Fibroblast of villous mesenchyme (primary cell): Measurements from ENCODE around the gene CGN. TPM values are rescaled to one million over a fixed set of nuclear protein-coding genes. Genes with fewer than 3 reads are reported as not detected.
A peak's percentile ranks its signal among the peaks of the same experiment; 100 is the strongest.

Experiments used
- DNase-seq: peaks from one replicate; pipeline ENCODE4 v3.0.0-alpha.2; 2010; ENCODE audit warnings: low read depth
- H3K4me3 ChIP-seq: 2 replicates; pipeline ENCODE4 v1.5.1; 2011; ENCODE audit warnings: low read depth, mild to moderate bottlenecking, low read length
- total RNA-seq: library from RNA; depleted of rRNA; stranded (reverse); fragments of >200 nt; gene quantifications from 2 replicates; pipeline ENCODE4 v1.2.3, GENCODE V29; 2012
- TF ChIP-seq, protein P1 (sequence below): IDR thresholded peaks from 2 replicates; pipeline ENCODE4 v1.5.1; 2012; ENCODE audit warnings: low read depth, mild to moderate bottlenecking, low read length; ENCODE audit not compliant: insufficient read depth

CGN gene, protein sequence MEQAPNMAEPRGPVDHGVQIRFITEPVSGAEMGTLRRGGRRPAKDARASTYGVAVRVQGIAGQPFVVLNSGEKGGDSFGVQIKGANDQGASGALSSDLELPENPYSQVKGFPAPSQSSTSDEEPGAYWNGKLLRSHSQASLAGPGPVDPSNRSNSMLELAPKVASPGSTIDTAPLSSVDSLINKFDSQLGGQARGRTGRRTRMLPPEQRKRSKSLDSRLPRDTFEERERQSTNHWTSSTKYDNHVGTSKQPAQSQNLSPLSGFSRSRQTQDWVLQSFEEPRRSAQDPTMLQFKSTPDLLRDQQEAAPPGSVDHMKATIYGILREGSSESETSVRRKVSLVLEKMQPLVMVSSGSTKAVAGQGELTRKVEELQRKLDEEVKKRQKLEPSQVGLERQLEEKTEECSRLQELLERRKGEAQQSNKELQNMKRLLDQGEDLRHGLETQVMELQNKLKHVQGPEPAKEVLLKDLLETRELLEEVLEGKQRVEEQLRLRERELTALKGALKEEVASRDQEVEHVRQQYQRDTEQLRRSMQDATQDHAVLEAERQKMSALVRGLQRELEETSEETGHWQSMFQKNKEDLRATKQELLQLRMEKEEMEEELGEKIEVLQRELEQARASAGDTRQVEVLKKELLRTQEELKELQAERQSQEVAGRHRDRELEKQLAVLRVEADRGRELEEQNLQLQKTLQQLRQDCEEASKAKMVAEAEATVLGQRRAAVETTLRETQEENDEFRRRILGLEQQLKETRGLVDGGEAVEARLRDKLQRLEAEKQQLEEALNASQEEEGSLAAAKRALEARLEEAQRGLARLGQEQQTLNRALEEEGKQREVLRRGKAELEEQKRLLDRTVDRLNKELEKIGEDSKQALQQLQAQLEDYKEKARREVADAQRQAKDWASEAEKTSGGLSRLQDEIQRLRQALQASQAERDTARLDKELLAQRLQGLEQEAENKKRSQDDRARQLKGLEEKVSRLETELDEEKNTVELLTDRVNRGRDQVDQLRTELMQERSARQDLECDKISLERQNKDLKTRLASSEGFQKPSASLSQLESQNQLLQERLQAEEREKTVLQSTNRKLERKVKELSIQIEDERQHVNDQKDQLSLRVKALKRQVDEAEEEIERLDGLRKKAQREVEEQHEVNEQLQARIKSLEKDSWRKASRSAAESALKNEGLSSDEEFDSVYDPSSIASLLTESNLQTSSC
- under 0.01 TPM in 1 of 2 replicates, not detected in the other for total RNA-seq

DNA sequence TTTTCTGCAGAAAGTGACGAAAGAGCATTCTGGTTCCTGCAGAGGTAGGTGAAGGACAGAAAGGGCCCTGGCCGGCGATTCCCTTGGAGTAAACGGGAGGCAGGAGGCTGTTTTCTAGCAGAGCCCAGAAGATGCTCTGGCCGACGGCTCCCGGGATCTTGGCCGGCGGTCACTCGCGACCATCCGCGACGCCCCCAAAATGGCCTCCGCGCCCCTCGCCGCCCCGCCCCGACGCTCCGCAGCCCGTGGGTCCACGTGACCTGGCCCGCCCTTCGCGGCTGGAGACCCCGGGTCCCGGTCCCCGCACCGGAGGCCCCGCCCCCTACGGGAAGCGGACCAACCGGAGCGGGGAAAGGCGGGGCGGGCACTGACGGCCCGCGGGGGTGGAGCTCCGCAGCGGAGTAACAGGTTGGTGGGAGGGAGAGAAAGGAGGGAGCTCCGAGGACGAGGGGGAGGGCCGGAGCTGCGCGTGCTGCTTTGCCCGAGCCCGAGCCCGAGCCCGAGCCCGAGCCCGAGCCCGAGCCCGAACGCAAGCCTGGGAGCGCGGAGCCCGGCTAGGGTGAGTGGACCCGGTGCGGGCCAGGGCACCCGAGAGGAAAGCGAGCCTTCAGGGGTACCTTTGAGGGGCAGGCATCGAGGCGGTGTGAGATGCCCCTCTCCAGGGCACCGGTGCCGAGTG is at the start of gene CGN:
TSS of gene CGN (plus strand) at position 431 of the 679 bp plus-strand sequence. CDS start 7,133 bp downstream, outside the sequence.
- DNase-seq: peak; percentile 70
- TF ChIP-seq, protein P1, sequence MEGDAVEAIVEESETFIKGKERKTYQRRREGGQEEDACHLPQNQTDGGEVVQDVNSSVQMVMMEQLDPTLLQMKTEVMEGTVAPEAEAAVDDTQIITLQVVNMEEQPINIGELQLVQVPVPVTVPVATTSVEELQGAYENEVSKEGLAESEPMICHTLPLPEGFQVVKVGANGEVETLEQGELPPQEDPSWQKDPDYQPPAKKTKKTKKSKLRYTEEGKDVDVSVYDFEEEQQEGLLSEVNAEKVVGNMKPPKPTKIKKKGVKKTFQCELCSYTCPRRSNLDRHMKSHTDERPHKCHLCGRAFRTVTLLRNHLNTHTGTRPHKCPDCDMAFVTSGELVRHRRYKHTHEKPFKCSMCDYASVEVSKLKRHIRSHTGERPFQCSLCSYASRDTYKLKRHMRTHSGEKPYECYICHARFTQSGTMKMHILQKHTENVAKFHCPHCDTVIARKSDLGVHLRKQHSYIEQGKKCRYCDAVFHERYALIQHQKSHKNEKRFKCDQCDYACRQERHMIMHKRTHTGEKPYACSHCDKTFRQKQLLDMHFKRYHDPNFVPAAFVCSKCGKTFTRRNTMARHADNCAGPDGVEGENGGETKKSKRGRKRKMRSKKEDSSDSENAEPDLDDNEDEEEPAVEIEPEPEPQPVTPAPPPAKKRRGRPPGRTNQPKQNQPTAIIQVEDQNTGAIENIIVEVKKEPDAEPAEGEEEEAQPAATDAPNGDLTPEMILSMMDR: no peak

DNA sequence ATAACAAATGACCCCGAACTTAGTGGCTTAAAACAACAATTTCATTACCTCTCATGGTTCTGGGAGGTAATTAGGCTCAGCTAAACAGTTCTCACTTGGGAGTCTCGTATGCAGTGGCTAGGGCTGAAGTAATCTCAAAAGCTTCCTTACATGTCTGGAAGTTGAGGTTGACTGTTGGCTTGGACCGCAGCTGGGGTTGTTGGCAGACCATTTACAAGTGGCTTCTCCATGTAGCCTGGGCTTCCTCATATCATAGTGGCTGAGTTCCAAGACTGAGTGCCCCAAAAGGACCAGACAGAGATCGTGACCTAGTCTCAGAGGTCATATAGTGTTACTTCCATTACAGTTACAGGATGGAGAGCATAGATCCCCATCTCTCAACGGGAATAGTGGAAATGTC is 49.5 kb upstream of the CGN start:
- H3K4me3 ChIP-seq: no peak overlapping the region
- TF ChIP-seq, protein P1: no peak
- no peak for DNase-seq

More for the DNA sequence above, at the start of gene CGN:
- peak within 1 kb of the TSS; percentile 55 for H3K4me3 ChIP-seq

- H3K4me3 ChIP-seq: no peak overlapping the region
- TF ChIP-seq, protein P1: no peak
- DNase-seq: no peak
Measured at GRCh38 chr1:151465026-151465425, 46.2 kb upstream of the CGN start.

DNA sequence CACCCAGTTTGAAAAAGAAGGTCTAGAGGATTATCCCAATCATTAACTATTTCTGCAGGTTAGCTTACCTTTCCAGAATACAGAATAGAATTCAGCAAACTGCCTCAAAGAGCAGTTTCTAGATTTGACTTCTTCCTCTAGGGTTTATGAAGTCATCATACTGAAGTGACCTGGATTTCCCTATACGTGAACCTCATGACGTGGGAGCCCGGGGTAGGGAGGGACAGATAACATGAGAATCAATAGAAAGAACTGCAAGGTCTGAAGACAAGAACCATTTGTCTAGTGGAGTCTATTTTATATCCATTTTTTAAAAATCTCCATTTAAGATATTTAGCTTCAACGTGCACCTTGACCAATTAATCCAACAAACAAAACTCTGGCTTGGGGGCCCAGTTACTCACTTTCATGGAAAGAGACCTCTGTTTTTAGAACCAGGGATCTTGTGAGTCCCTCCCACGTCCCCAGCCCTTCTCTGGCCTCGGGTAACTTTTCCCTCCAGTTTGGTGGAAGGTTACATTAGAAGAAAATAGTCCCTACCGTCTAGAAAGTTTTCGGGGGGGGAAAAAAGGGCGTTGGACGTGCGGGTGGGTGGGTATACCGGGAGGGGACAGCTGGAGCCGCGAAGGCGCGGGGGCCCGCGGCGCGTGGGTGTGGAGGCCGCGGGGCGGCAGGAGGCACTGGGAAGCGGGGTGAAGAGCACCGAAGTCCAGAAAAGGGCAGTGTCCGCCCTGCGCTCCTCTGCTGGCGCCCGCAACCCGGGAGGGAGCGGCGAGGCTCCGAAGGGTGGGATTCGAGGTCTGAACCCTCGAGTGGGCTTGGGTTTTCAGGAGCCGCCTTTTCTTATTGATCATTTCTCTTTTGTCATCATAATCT is 38.1 kb upstream of the CGN start:
- DNase-seq: peak; percentile 57
- TF ChIP-seq, protein P1: no peak
- peak overlapping the region; percentile 61 for H3K4me3 ChIP-seq

DNA sequence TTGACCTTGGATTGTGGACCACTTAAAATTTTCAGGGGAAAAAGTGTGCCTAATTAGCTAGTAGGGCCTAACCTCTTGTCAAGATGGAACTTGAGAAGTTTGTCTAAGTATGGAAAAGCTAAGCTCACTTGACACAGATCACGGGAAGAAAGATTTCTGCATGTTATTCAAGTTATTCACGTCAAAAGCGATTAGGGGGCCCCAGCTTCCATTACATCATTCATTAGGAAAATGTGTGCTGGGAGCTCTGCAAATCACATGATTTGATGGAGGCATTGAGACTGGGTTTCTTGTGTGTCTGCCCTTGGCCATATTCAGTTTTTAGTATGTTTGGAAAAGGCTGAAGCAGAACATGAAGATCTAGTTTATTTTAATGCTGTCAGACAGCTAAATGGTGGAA is 36.4 kb upstream of the CGN start:
- no peak for DNase-seq
- H3K4me3 ChIP-seq: no peak overlapping the region
- TF ChIP-seq, protein P1: no peak
